Epithelial cell of proximal tubule (primary cell): ENCODE results near the gene TACC2. TPM values are rescaled to one million over a fixed set of nuclear protein-coding genes. Genes with fewer than 3 reads are reported as not detected.

Source experiments
- DNase-seq: peaks from one replicate; pipeline ENCODE4 v3.0.0-alpha.2; 2011; ENCODE audit warnings: low read depth
- H3K4me3 ChIP-seq: 2 replicates; pipeline ENCODE4 v1.5.1; 2011; ENCODE audit warnings: low read depth, mild to moderate bottlenecking, low read length
- total RNA-seq: library from RNA; depleted of rRNA; stranded (reverse); fragments of >200 nt; gene quantifications from 2 replicates; pipeline ENCODE4 v1.2.3, GENCODE V29; 2015
- TF ChIP-seq, protein P1 (sequence below): conservative IDR thresholded peaks from 2 replicates; pipeline ENCODE4 v1.5.1; 2012; ENCODE audit warnings: low read depth, mild to moderate bottlenecking, low read length

Gene TACC2
- total RNA-seq, 1 donor from 2014 or later = 23.9 TPM

DNA sequence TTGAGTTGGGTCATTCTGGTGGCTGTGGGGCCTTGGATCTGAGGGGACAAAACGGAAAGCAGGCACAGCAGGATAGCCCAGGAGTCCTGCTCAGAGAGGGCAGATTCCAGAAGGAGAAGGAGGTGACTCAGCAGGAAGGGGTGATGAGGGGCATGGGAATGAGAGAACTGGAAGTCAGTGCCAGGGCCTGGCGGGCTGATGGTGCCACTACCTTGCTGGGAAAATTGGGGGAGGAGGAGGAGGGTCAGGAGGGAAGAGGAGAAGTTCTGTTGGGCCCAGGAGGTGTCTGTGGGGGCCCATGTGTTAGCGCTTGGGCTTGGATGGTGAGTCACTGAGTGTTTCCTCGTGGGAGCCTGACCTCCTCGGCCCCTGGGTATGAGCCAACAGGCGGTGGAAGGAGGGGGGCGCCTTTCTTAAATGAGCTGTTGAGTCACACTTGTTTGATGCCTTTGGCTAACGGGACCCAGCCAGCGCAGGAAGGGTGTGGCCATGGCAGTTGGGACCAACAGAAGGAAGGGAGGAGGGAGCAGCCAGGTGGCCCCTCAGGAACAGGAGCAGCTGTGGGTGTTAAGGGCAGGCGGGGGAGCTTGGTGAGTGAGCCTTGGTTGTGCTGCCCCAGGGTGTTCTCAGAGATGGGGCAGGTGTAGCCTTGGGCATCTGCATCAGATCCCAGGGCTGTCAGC is 152.1 kb downstream of the TACC2 start:
- H3K4me3 ChIP-seq = no peak overlapping the region
- TF ChIP-seq, protein P1, sequence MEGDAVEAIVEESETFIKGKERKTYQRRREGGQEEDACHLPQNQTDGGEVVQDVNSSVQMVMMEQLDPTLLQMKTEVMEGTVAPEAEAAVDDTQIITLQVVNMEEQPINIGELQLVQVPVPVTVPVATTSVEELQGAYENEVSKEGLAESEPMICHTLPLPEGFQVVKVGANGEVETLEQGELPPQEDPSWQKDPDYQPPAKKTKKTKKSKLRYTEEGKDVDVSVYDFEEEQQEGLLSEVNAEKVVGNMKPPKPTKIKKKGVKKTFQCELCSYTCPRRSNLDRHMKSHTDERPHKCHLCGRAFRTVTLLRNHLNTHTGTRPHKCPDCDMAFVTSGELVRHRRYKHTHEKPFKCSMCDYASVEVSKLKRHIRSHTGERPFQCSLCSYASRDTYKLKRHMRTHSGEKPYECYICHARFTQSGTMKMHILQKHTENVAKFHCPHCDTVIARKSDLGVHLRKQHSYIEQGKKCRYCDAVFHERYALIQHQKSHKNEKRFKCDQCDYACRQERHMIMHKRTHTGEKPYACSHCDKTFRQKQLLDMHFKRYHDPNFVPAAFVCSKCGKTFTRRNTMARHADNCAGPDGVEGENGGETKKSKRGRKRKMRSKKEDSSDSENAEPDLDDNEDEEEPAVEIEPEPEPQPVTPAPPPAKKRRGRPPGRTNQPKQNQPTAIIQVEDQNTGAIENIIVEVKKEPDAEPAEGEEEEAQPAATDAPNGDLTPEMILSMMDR = peak; percentile 13

DNA sequence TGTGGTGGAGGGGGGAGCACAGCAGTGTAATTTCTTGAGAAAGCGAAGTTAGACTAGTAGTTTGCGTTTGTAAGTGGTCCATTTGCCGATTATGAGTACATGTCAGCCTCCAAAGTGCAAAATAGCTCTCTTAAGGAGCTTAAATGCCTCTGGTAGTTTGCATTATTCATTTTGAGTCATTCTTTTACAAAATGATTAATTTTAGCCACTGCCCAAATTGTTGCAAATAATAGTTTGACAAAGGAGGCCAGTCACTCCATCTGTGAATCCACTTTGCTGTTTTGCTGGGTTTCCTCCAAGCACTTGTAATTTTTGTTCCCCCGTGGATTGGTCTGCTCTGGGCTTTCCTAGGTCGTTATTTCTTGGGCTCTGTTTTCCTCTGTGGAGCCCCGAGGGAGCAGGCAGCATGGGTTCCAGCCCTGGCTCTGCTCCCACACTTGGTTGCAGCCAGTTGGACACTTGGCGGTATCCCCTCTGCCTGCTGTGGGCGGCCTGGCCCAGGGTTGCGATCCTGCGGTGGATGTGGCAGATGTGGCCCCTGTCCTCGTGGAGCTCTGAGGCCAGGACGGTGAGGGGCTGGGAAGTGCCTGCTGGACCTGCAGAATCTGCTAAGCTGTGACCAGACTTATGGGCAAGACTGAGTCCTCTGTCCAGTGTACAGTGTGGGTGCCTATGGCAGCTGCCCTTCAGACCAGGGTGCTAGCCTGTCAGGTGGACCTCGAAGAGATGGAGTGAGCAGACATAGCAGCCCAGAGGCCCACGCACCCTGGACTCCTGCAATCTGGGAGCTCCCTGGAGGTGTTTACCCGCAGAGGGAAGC is 153.1 kb downstream of the TACC2 start:
- DNase-seq = no peak
- TF ChIP-seq, protein P1 = no peak
- H3K4me3 ChIP-seq = no peak overlapping the region

More for the DNA sequence above, 152.1 kb downstream of the TACC2 start:
- DNase-seq = peak; percentile 83

DNA sequence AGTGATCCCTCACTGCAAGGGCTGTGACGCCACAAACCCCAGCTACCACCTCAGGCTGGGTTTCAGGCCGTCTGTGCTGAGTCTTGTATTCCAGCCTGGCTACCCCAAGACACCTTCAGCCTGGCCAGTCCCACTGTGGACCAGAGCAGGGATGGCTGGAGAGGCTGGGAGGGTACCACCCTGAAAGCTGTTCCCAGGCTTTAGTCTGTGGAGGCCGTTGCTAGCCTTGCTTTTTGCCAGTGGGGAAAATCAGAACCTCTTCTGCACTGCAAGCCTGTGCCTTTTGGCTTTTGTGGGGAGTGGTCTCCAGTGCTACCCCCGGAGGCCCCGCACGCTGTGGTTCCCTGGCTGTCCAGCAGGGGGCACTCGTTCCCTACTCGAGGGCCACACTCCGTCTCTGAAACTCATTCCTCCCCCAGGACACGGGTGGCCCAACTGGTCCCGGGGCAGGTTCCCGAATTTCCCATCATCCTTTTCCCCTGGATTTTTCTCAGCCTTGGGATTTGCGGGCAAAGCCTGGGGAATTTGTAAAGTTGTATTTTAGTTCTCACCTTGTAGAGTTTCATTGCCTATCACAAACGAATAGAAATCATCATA is 153.8 kb downstream of the TACC2 start:
- TF ChIP-seq, protein P1 = peak; percentile 97
- DNase-seq = no peak
- no peak overlapping the region for H3K4me3 ChIP-seq

DNA sequence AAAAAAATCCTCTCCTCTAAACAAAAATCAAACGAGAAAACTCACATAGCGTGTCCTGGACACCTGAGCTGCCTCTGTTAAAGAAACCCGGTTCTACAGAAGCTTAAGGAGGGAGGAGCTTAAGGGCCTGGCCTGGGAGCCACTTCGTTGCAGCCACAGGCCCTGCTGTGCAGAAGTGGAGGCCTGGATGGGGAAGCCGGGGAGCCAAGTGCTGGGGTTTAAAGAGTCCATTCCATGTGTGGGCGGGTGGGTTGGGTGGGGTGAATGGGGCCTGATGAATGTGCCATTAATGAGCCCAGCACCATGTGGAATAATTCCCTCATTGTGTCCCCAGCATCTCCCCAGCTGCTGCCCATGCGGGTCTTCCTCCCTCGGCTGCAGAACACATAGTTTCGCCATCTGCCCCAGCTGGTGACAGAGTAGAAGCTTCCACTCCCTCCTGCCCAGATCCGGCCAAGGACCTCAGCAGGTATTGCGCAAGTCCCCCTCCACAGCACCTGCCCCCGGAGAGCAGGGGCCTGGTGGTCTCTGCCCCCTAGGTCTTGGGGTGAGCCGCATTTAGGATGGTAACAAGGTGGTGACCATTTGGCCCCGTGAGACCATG is 154.4 kb downstream of the TACC2 start:
- TF ChIP-seq, protein P1 = no peak
- H3K4me3 ChIP-seq = no peak overlapping the region
- DNase-seq = no peak

DNA sequence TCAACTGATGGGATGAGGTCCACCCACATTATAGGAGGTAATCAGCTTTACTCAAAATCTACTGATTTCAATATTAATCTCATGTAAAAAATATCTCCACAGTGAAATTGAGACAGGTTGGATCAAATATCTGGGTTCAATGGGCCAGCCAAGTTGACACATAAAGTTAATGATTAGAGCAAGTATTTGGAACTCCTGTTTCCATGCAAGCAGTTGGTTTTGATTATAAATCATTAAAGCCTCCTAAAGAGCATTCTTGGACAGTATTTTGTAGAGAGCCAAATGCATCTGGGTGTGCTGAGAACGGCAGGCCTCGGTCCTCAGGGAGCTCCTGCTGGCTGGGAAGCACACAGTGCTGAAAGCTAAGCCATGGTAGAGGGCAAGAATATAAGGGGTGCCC is 155.2 kb downstream of the TACC2 start:
- no peak for DNase-seq
- TF ChIP-seq, protein P1 = no peak
- H3K4me3 ChIP-seq = no peak overlapping the region

DNA sequence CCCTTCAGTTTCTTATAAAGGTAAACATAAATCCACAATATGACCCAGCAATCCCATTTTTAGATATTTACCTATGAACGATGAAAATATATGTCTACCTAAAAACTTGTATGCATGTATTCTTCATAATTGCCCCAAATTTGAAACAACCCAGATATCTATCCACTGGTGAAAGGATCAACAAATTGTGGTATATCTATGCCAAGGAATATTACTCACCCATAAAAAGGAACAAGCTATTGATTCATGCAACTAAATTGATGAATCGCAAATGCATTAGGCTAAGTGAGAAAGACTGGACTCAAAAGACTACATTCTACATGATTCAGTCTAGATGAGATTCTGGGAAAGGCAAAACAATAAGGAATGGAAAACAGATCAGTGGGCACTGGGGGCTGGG is 156.2 kb downstream of the TACC2 start:
- no peak for DNase-seq
- no peak overlapping the region for H3K4me3 ChIP-seq
- TF ChIP-seq, protein P1 = no peak
